HepG2 (cell line): ENCODE data around the gene MAN1A1.

Experiments used
- HMG20B ChIP-seq: conservative IDR thresholded peaks from 2 replicates; pipeline ENCODE4 v1.6.1; 2016; ENCODE audit warnings: missing genetic modification reagents, missing compliant biosample characterization
- NRL ChIP-seq: sonication (generic); formaldehyde crosslinking; IDR thresholded peaks from 2 replicates; pipeline ENCODE4 v1.5.0; 2020; ENCODE audit warnings: missing genetic modification reagents, mild to moderate bottlenecking, moderate library complexity, borderline replicate concordance
- RORA ChIP-seq: sonication (generic); formaldehyde crosslinking; IDR thresholded peaks from 2 replicates; pipeline ENCODE4 v1.5.0; 2020; ENCODE audit warnings: mild to moderate bottlenecking, missing genetic modification reagents, moderate library complexity
- U2AF1 ChIP-seq: fragments of 200-400 bp; formaldehyde crosslinking; optimal IDR thresholded peaks from 2 replicates; pipeline ENCODE3; 2017; ENCODE audit warnings: mild to moderate bottlenecking, low read depth, low read length

- TF ChIP-seq HMG20B (CRISPR knock-in tag) (no peak), NRL (CRISPR knock-in tag) (no peak), RORA (no peak), U2AF1 (no peak)
Measured at GRCh38 chr6:119128252-119128912, 221.2 kb downstream of the MAN1A1 start.
